Calu3 (cell line): Measurements from ENCODE around the gene BSCL2. TPM values are rescaled to one million over a fixed set of nuclear protein-coding genes. Genes with fewer than 3 reads are reported as not detected.

Experiments
- BruUV-seq: library from RNA; stranded (reverse); fragments of 400-500 nt; replicated peaks from 2 replicates; lab custom pipeline; 2021; lab: Mats Ljungman, UMichigan
- CTCF ChIA-PET: fragments of 300-600 bp; sonication (Branson Sonifier 250); formaldehyde crosslinking; loops from one replicate; lab custom pipeline; 2022; ENCODE audit warnings: antibody characterized with exemption; lab: Charles Lee
- DNase-seq: peaks from one replicate; pipeline ENCODE4 v3.0.0; 2022
- H3K27ac Mint-ChIP-seq: one replicate; pipeline ENCODE4 v1.8.0; 2022; ENCODE audit warnings: mixed read lengths; ENCODE audit not compliant: unreplicated experiment
- H3K27me3 Mint-ChIP-seq: one replicate; pipeline ENCODE4 v1.8.0; 2022; ENCODE audit warnings: mixed read lengths; ENCODE audit not compliant: unreplicated experiment
- H3K36me3 Mint-ChIP-seq: one replicate; pipeline ENCODE4 v1.8.0; 2022; ENCODE audit warnings: mild to moderate bottlenecking, moderate library complexity, mixed read lengths; ENCODE audit not compliant: insufficient read depth, unreplicated experiment
- H3K4me1 Mint-ChIP-seq: one replicate; pipeline ENCODE4 v1.8.0; 2022; ENCODE audit warnings: mild to moderate bottlenecking, low read depth, mixed read lengths; ENCODE audit not compliant: unreplicated experiment
- H3K4me3 Mint-ChIP-seq: one replicate; pipeline ENCODE4 v1.8.0; 2022; ENCODE audit warnings: mild to moderate bottlenecking, low read depth, moderate library complexity, mixed read lengths; ENCODE audit not compliant: unreplicated experiment
- H3K9me3 Mint-ChIP-seq: one replicate; pipeline ENCODE4 v1.8.0; 2022; ENCODE audit warnings: low read depth, mixed read lengths; ENCODE audit not compliant: unreplicated experiment
- intact Hi-C: fragments of 100-400 bp; cut with micrococcal nuclease; formaldehyde crosslinking; loops from one replicate; pipeline ENCODE4 v1.10.0; 2022; ENCODE audit not compliant: unreplicated experiment
- total RNA-seq: library from RNA; stranded (reverse); gene quantifications from 2 replicates; pipeline ENCODE4 v1.2.3, GENCODE V29; 2022
- TF ChIP-seq, protein P1 (sequence below): fragments of 200-600 bp; IDR thresholded peaks from one replicate; pipeline ENCODE4 v1.8.0; 2022; ENCODE audit warnings: antibody characterized with exemption; ENCODE audit not compliant: unreplicated experiment

Gene BSCL2
- total RNA-seq, 1 experiment from 2014 or later = 71.5 TPM

GRCh38 chr11:62648967-62649364, 58.3 kb downstream of the BSCL2 start:
- H3K9me3 Mint-ChIP-seq = no peaks in the 10 kb centered on the region
- BruUV-seq = no TSS peak
- no peaks in the 10 kb centered on the region for H3K27me3 Mint-ChIP-seq
- no peak overlapping the region for H3K4me3 Mint-ChIP-seq
- H3K36me3 Mint-ChIP-seq = peaks cover 59% of the 10 kb centered on the region
- H3K4me1 Mint-ChIP-seq = peaks cover 16% of the 10 kb centered on the region
- intact Hi-C loops = no loop called here
- TF ChIP-seq, protein P1, sequence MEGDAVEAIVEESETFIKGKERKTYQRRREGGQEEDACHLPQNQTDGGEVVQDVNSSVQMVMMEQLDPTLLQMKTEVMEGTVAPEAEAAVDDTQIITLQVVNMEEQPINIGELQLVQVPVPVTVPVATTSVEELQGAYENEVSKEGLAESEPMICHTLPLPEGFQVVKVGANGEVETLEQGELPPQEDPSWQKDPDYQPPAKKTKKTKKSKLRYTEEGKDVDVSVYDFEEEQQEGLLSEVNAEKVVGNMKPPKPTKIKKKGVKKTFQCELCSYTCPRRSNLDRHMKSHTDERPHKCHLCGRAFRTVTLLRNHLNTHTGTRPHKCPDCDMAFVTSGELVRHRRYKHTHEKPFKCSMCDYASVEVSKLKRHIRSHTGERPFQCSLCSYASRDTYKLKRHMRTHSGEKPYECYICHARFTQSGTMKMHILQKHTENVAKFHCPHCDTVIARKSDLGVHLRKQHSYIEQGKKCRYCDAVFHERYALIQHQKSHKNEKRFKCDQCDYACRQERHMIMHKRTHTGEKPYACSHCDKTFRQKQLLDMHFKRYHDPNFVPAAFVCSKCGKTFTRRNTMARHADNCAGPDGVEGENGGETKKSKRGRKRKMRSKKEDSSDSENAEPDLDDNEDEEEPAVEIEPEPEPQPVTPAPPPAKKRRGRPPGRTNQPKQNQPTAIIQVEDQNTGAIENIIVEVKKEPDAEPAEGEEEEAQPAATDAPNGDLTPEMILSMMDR = no peak
- CTCF ChIA-PET = interaction anchor here (0.6 kb wide), 1 partner anchor 71 kb away, joined by 3 read pairs; no protein-coding TSS in a partner anchor
- no peak for DNase-seq
- H3K27ac Mint-ChIP-seq = no peak overlapping the region

DNA sequence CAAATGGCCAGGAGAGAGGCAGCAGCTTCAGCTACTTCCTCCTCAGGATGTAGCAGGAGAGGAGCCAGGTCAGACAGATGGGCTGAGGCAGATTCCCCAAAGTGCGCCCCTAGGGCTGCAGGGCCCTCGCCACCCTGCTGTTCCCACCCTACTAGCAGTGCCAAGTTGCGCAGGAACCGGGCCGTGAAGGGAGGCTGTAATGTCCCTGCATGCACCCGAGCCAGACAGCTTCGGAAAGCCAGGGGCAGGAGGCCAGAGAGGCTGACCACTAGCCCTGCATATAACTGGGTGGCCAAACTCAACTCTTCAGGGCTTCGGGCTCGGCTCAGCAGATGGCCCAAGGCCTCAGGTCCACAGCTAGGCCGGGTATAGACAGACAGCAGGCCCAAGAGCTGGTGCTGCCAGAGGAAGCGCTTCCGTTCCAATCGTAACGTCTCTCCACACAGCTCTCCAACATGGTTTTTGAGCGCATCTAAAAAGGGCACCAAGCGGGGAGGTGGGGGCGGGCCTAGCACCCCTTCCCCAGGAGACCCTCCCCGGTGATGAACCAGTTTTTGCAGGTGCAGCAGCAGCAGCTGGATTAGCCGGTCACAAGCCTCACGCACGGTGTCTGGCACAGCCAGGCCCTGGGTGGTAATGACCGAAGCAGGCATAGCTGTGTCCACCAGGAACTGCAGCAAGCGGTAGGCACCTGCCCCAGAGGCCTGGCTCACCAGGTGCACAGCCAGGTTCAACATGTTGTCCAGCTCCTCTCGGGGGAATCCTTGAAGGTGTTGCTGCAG, 58.8 kb downstream of the BSCL2 start:
- no TSS peak for BruUV-seq
- peaks cover 10% of the 10 kb centered on the region for H3K4me1 Mint-ChIP-seq
- H3K27me3 Mint-ChIP-seq = no peaks in the 10 kb centered on the region
- intact Hi-C loops = no loop called here
- no peak for DNase-seq
- TF ChIP-seq, protein P1 = no peak
- H3K9me3 Mint-ChIP-seq = no peaks in the 10 kb centered on the region
- H3K4me3 Mint-ChIP-seq = no peak overlapping the region
- H3K27ac Mint-ChIP-seq = no peak overlapping the region
- CTCF ChIA-PET = no interaction called here
- H3K36me3 Mint-ChIP-seq = peaks cover 55% of the 10 kb centered on the region

DNA sequence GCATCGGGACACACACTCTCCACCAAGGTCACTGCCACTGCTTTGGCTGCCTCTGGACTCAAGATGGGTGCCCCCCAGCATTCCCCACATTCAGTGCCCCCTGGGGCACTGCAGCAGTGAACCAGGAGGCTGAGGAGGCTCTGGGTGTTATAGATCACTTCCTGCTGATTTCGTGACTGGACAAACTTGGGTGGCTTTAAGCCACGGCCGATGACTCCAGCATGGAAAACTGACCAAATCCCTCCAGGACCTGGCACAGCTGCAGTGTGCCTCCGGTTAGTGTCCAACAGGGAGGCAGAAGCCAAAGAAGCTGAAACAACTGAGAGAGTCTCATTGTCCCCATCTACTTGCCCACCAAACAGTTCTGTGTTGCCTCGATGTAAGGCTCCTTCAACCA, 59.6 kb downstream of the BSCL2 start:
- no peak overlapping the region for H3K27ac Mint-ChIP-seq
- intact Hi-C loops = no loop called here
- peaks cover 48% of the 10 kb centered on the region for H3K36me3 Mint-ChIP-seq
- TF ChIP-seq, protein P1 = no peak
- no peaks in the 10 kb centered on the region for H3K9me3 Mint-ChIP-seq
- H3K4me3 Mint-ChIP-seq = no peak overlapping the region
- H3K27me3 Mint-ChIP-seq = no peaks in the 10 kb centered on the region
- DNase-seq = no peak
- H3K4me1 Mint-ChIP-seq = peaks cover 6% of the 10 kb centered on the region
- CTCF ChIA-PET = no interaction called here
- no TSS peak for BruUV-seq

DNA sequence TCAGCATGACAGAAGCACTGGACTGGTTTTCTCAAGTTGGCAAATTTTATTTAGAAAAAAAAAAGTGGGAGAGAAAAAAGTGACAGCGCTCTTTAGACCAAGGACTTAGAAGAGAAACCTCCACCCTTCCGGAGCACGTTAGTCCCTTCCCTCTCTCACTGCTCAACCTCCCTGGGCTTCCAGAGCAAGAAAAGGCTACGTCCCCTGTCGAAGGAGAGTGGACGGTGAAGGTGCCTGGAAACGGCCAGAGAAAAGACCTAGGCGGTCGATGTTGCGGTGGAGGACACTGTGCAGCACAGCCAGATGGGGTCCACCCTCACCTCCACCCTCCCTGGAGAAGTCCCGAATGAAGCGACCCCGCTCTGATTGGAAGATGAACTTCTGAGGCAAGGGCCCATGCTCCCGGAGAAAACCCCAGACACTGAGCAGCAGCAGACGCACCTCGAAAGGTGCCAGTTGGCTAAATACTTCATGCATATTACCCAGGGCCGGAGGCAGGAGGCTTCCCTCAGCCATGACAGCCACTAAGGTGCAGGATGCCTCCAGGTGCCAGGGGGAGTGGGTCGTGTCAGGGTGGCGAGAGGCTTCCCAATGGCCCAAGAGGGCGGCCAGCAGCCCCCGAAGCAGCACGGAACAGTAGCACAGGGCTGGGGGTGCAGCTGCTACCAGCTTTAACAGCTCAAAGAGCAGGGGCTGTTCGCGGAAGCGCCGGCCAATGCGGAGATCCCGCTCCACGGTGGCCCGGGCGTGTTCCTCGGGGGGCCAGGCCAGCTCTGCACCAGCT, 60.2 kb downstream of the BSCL2 start:
- intact Hi-C loops = loop anchor here (1.0 kb wide), 1 partner anchor 11 kb away; no protein-coding TSS in a partner anchor
- H3K27ac Mint-ChIP-seq = peak overlapping the region; percentile 91
- no peaks in the 10 kb centered on the region for H3K9me3 Mint-ChIP-seq
- no peaks in the 10 kb centered on the region for H3K27me3 Mint-ChIP-seq
- H3K36me3 Mint-ChIP-seq = peaks cover 46% of the 10 kb centered on the region
- no TSS peak for BruUV-seq
- TF ChIP-seq, protein P1 = no peak
- DNase-seq = no peak
- no peaks in the 10 kb centered on the region for H3K4me1 Mint-ChIP-seq
- peak overlapping the region; percentile 93 for H3K4me3 Mint-ChIP-seq
- CTCF ChIA-PET = interaction anchor here (0.6 kb wide), 2 partner anchors 25 to 392 kb away, joined by 3 to 6 read pairs; no protein-coding TSS in a partner anchor
